Astrocyte (in vitro differentiated cells and primary cell): ENCODE measurements around the gene FOXL1. TPM values are rescaled to one million over a fixed set of nuclear protein-coding genes. Genes with fewer than 3 reads are reported as not detected.

ENCODE experiments used
- DNase-seq: peaks from one replicate; pipeline ENCODE4 v3.0.0-alpha.2; 2010; ENCODE audit warnings: low read depth
- FAIRE-seq: peaks from 2 replicates; lab custom pipeline; 2011; peaks lifted over from hg19 to GRCh38; lab: Jason Lieb, UNC
- H2AFZ ChIP-seq: 2 replicates; pipeline ENCODE4 v1.6.0; 2012; ENCODE audit warnings: low read depth, low read length, inconsistent platforms
- H3K27ac ChIP-seq: 2 replicates; pipeline ENCODE4 v1.5.1; 2011; ENCODE audit warnings: low read depth, low read length, inconsistent platforms
- H3K27me3 ChIP-seq: 2 replicates; pipeline ENCODE4 v1.6.0; 2011; ENCODE audit warnings: low read length, inconsistent platforms; ENCODE audit not compliant: insufficient read depth
- H3K36me3 ChIP-seq: 2 replicates; pipeline ENCODE4 v1.5.1; 2011; ENCODE audit warnings: low read length, inconsistent platforms; ENCODE audit not compliant: insufficient read depth
- H3K4me1 ChIP-seq: 2 replicates; pipeline ENCODE4 v1.5.1; 2011; ENCODE audit warnings: low read length, inconsistent platforms; ENCODE audit not compliant: insufficient read depth
- H3K4me2 ChIP-seq: 2 replicates; pipeline ENCODE4 v1.6.0; 2012; ENCODE audit warnings: low read length, inconsistent platforms
- H3K4me3 ChIP-seq: 2 replicates; pipeline ENCODE4 v1.5.1; 2011; ENCODE audit warnings: low read depth, mild to moderate bottlenecking, low read length, inconsistent platforms; ENCODE audit not compliant: insufficient read depth
- H3K79me2 ChIP-seq: 2 replicates; pipeline ENCODE4 v1.6.0; 2012; ENCODE audit warnings: mild to moderate bottlenecking, low read length, inconsistent platforms; ENCODE audit not compliant: insufficient read depth
- H3K9ac ChIP-seq: 2 replicates; pipeline ENCODE4 v1.6.0; 2012; ENCODE audit warnings: mild to moderate bottlenecking, low read length, inconsistent platforms
- H3K9me3 ChIP-seq: 2 replicates; pipeline ENCODE4 v1.5.1; 2012; ENCODE audit warnings: low read depth, mild to moderate bottlenecking, low read length, inconsistent platforms; ENCODE audit not compliant: insufficient read depth
- H4K20me1 ChIP-seq: 2 replicates; pipeline ENCODE4 v1.6.0; 2012; ENCODE audit warnings: low read length, inconsistent platforms; ENCODE audit not compliant: insufficient read depth
- H3K27ac Mint-ChIP-seq: one replicate; pipeline ENCODE4 v1.8.0; 2021; ENCODE audit warnings: mild to moderate bottlenecking, mixed read lengths; ENCODE audit not compliant: unreplicated experiment
- H3K27me3 Mint-ChIP-seq: one replicate; pipeline ENCODE4 v1.8.0; 2021; ENCODE audit warnings: low read depth, mixed read lengths; ENCODE audit not compliant: unreplicated experiment
- H3K36me3 Mint-ChIP-seq: one replicate; pipeline ENCODE4 v1.8.0; 2021; ENCODE audit warnings: low read depth, mixed read lengths; ENCODE audit not compliant: unreplicated experiment
- H3K4me1 Mint-ChIP-seq: one replicate; pipeline ENCODE4 v1.8.0; 2021; ENCODE audit warnings: low read depth, mixed read lengths; ENCODE audit not compliant: unreplicated experiment
- H3K4me3 Mint-ChIP-seq: one replicate; pipeline ENCODE4 v1.8.0; 2021; ENCODE audit warnings: mild to moderate bottlenecking, moderate library complexity, mixed read lengths; ENCODE audit not compliant: unreplicated experiment
- H3K9me3 Mint-ChIP-seq: one replicate; pipeline ENCODE4 v1.8.0; 2021; ENCODE audit warnings: mild to moderate bottlenecking, mixed read lengths; ENCODE audit not compliant: unreplicated experiment
- EZH2 ChIP-seq: IDR thresholded peaks from 2 replicates; pipeline ENCODE4 v1.6.1; 2012; ENCODE audit warnings: mild to moderate bottlenecking, low read length, inconsistent platforms; ENCODE audit not compliant: insufficient read depth
- total RNA-seq: library from RNA; stranded (reverse); gene quantifications from 2 replicates; pipeline ENCODE4 v1.2.1, GENCODE V29; 2021
- TF ChIP-seq, protein P1 (sequence below): IDR thresholded peaks from 2 replicates; pipeline ENCODE4 v1.5.1; 2011; ENCODE audit warnings: low read depth, mild to moderate bottlenecking, inconsistent platforms, low read length, moderate library complexity; ENCODE audit not compliant: insufficient read depth

Gene FOXL1
- total RNA-seq, 1 donor from 2014 or later: 6.1 TPM

DNA sequence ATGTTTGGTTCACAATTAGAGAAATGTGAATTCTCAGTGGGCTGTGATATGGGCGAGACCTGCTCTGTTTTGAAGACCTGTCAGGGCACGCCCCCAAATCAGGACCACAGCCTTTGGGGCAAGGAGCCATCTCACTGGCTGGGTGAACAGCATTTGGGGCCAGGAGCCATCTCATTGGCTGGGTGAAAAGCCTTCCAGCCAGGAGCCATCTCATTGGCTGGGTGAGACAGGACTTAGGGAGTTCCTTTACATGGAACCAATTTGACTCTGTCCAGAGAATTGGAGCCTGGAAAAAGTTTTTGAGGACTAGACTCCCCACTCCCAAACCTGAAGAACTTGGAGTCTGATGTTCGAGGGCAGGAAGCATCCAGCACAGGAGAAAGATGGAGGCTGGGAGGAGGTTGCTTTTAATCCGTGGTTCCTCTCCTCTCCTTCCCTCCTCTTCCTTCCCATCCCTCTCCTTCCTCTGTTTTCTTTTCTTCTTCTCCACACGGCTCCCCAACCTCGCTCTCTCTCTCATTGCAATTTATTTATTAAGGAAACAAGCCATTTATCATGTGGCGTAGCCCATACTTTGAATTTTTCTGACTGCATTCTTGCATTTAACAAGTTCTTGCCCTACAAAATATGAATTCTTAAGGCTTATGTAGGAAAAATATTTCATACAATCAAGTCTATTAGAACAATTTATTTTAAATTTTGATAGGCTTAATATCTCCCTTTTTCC is 19.7 kb downstream of the FOXL1 start:
- DNase-seq: peak; percentile 58
- Mint-ChIP-seq H3K27ac (no peak overlapping the region), H3K4me3 (no peak overlapping the region), H3K9me3 (peaks cover 3% of the 10 kb centered on the region), H3K4me1 (peaks cover 2% of the 10 kb centered on the region), H3K27me3 (peaks cover 24% of the 10 kb centered on the region), H3K36me3 (peaks cover 3% of the 10 kb centered on the region)
- H2AFZ ChIP-seq: no peak overlapping the region
- FAIRE-seq: no peak
- no peaks in the 10 kb centered on the region for H3K79me2 ChIP-seq
- TF ChIP-seq, protein P1, sequence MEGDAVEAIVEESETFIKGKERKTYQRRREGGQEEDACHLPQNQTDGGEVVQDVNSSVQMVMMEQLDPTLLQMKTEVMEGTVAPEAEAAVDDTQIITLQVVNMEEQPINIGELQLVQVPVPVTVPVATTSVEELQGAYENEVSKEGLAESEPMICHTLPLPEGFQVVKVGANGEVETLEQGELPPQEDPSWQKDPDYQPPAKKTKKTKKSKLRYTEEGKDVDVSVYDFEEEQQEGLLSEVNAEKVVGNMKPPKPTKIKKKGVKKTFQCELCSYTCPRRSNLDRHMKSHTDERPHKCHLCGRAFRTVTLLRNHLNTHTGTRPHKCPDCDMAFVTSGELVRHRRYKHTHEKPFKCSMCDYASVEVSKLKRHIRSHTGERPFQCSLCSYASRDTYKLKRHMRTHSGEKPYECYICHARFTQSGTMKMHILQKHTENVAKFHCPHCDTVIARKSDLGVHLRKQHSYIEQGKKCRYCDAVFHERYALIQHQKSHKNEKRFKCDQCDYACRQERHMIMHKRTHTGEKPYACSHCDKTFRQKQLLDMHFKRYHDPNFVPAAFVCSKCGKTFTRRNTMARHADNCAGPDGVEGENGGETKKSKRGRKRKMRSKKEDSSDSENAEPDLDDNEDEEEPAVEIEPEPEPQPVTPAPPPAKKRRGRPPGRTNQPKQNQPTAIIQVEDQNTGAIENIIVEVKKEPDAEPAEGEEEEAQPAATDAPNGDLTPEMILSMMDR: no peak
- no peak for TF ChIP-seq EZH2
- no peak overlapping the region for H3K4me2 ChIP-seq
- no peaks in the 10 kb centered on the region for H3K36me3 ChIP-seq
- no peaks in the 10 kb centered on the region for H3K27me3 ChIP-seq
- no peak overlapping the region for H3K4me3 ChIP-seq
- H4K20me1 ChIP-seq: no peaks in the 10 kb centered on the region
- no peak overlapping the region for H3K27ac ChIP-seq
- no peak overlapping the region for H3K9ac ChIP-seq
- H3K9me3 ChIP-seq: no peaks in the 10 kb centered on the region
- peaks cover 14% of the 10 kb centered on the region for H3K4me1 ChIP-seq

DNA sequence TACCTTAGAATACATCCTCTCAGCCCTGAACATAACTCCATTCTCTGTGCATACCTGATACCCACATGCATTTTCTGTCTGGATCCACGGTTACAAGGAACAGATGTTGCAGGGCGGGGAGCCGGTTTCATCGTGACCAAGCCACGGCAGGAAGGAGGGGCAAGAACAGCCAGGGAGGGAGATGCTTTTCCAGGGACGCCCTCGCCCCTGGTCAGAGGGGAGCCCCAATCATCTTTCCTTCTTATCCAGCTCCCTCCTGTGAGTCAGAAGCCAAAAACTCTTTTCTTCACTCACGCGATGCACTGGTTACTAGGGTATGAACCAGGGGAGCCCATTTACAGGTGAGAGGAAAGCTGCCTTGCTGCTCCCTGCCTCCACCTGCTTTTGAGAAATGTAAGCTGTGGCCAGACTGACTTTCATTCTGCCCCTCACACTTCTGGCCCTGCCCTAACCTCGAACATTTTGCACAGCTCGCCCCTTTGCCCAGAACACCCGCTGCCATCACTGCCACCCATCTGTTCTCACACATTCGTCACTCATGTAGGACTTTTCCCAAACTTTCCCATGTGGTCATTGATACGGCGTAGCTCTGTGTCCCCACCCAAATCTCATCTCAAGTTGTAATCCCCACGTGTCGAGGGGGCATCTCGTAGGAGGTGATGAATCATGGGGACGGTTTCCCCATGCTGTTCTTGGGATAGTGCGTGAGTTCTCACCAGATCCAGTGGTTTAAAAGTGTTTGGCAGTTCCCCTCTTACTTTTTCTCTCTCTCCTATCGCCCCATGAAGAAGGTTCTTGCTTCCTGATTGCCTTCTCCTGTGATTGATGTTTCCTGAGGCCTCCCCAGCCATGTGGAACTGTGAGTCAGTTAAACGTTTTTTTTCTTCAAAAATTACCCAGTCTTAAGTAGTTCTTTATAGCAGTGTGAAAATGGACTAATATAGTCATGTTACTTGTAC is 20.5 kb downstream of the FOXL1 start:
- DNase-seq: peak; percentile 63
- H3K27ac Mint-ChIP-seq: no peak overlapping the region
- peaks cover 3% of the 10 kb centered on the region for H3K9me3 Mint-ChIP-seq
- peaks cover 3% of the 10 kb centered on the region for H3K36me3 Mint-ChIP-seq
- TF ChIP-seq EZH2: no peak
- TF ChIP-seq, protein P1: no peak
- H3K27me3 Mint-ChIP-seq: peaks cover 18% of the 10 kb centered on the region
- FAIRE-seq: no peak
- no peaks in the 10 kb centered on the region for H3K27me3 ChIP-seq
- no peak overlapping the region for H2AFZ ChIP-seq
- no peak overlapping the region for H3K27ac ChIP-seq
- no peak overlapping the region for H3K4me2 ChIP-seq
- no peaks in the 10 kb centered on the region for H3K79me2 ChIP-seq
- H3K4me1 Mint-ChIP-seq: no peaks in the 10 kb centered on the region
- no peak overlapping the region for H3K9ac ChIP-seq
- peaks cover 6% of the 10 kb centered on the region for H3K4me1 ChIP-seq
- H3K36me3 ChIP-seq: no peaks in the 10 kb centered on the region
- H3K9me3 ChIP-seq: no peaks in the 10 kb centered on the region
- H4K20me1 ChIP-seq: no peaks in the 10 kb centered on the region
- H3K4me3 Mint-ChIP-seq: no peak overlapping the region
- H3K4me3 ChIP-seq: no peak overlapping the region
